ENCODE data around the gene NAALADL2. TPM values are rescaled to one million over a fixed set of nuclear protein-coding genes. Genes with fewer than 3 reads are reported as not detected.

Gene NAALADL2
- total and polyA plus RNA-seq, 4 donors = 0.28 to 4.6 (median 3.1) TPM

DNA sequence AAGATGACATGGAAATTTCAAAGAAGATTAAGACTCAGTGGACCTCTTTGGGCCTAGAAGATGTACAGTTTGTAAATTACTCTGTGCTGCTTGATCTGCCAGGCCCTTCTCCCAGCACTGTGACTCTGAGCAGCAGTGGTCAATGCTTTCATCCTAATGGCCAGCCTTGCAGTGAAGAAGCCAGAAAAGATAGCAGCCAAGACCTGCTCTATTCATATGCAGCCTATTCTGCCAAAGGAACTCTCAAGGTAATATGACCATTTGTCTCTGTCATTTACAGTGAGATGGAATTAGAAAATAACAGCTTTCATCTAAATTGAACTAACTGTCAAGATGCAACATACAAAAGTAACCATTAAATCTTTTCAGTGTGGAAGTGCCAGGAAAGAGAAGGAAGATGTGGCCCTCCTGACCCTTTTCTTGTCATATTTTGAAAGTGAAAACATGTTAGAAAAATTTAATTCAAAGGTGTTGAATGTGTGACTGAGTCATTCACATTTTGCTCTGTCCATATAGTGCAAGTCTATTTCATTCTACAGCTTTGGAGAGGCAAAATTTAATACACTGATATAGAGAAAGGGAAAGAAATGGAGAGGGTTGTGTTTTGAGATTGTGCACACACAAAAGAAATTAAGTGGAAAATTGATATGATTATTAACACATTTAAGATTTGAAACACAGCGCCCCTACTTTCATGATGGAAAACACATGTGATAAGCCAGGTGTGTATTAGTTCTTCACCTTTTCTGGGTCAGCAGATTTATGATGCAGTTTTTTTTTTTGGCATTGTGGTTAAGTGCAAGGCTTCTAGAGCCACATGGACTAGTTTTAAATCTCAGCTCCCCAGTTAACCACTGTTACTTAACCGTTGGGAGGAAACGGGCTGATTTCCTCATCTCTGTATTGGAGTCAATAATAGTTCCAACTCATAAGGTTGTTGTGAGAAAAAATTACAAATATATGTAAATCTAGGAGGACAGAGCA lies 375.1 kb downstream of the NAALADL2 start:
- DNase-seq (ENCODE audit: low spot score) = no peak
- Histone ChIP-seq H3K27me3 (ENCODE audit: control insufficient read depth in 4 of 4, insufficient read depth in 4 of 4, low read length in 3 of 4) (no peaks in the 10 kb centered on the region), H3K4me1 (ENCODE audit: control insufficient read depth in 4 of 4, insufficient read depth in 4 of 4, low read length in 3 of 4) (no peaks in the 10 kb centered on the region), H3K4me3 (ENCODE audit: low read depth in 1 of 3, low read length in 3 of 3) (no peak overlapping the region), H3K9me3 (ENCODE audit: control insufficient read depth in 4 of 4, low read length in 3 of 4) (no peaks in the 10 kb centered on the region), H3K36me3 (ENCODE audit: control insufficient read depth in 4 of 4, insufficient read depth in 3 of 4, low read depth in 1 of 4, low read length in 3 of 4) (no peaks in the 10 kb centered on the region), H3K27ac (ENCODE audit: low read depth in 1 of 2, low read length in 2 of 2) (no peak overlapping the region), H3K9ac (ENCODE audit: low read depth in 1 of 2, low read length in 2 of 2) (no peak overlapping the region)
- TF ChIP-seq EGR1 (IDR thresholded peaks at IDR 0.05; ENCODE audit: low read depth in 2 of 2) = no peak
- no peak for TF ChIP-seq FOXA1 (IDR thresholded peaks at IDR 0.05)
- TF ChIP-seq, protein P1, sequence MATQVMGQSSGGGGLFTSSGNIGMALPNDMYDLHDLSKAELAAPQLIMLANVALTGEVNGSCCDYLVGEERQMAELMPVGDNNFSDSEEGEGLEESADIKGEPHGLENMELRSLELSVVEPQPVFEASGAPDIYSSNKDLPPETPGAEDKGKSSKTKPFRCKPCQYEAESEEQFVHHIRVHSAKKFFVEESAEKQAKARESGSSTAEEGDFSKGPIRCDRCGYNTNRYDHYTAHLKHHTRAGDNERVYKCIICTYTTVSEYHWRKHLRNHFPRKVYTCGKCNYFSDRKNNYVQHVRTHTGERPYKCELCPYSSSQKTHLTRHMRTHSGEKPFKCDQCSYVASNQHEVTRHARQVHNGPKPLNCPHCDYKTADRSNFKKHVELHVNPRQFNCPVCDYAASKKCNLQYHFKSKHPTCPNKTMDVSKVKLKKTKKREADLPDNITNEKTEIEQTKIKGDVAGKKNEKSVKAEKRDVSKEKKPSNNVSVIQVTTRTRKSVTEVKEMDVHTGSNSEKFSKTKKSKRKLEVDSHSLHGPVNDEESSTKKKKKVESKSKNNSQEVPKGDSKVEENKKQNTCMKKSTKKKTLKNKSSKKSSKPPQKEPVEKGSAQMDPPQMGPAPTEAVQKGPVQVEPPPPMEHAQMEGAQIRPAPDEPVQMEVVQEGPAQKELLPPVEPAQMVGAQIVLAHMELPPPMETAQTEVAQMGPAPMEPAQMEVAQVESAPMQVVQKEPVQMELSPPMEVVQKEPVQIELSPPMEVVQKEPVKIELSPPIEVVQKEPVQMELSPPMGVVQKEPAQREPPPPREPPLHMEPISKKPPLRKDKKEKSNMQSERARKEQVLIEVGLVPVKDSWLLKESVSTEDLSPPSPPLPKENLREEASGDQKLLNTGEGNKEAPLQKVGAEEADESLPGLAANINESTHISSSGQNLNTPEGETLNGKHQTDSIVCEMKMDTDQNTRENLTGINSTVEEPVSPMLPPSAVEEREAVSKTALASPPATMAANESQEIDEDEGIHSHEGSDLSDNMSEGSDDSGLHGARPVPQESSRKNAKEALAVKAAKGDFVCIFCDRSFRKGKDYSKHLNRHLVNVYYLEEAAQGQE (IDR thresholded peaks at IDR 0.05) = no peak
- TF ChIP-seq TAF1 (conservative IDR thresholded peaks at IDR 0.05) = no peak
- TF ChIP-seq, protein P2, sequence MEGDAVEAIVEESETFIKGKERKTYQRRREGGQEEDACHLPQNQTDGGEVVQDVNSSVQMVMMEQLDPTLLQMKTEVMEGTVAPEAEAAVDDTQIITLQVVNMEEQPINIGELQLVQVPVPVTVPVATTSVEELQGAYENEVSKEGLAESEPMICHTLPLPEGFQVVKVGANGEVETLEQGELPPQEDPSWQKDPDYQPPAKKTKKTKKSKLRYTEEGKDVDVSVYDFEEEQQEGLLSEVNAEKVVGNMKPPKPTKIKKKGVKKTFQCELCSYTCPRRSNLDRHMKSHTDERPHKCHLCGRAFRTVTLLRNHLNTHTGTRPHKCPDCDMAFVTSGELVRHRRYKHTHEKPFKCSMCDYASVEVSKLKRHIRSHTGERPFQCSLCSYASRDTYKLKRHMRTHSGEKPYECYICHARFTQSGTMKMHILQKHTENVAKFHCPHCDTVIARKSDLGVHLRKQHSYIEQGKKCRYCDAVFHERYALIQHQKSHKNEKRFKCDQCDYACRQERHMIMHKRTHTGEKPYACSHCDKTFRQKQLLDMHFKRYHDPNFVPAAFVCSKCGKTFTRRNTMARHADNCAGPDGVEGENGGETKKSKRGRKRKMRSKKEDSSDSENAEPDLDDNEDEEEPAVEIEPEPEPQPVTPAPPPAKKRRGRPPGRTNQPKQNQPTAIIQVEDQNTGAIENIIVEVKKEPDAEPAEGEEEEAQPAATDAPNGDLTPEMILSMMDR (IDR thresholded peaks at IDR 0.05; ENCODE audit: low read depth, low read length, missing input control) = no peak
- no peak for TF ChIP-seq JUND (IDR thresholded peaks at IDR 0.05)
- no peak for TF ChIP-seq YY1 (IDR thresholded peaks at IDR 0.05)
- TF ChIP-seq RAD21 (IDR thresholded peaks at IDR 0.05) = no peak
- WGBS = 93% methylated on average over 3 of the region's 3 CpGs

DNA sequence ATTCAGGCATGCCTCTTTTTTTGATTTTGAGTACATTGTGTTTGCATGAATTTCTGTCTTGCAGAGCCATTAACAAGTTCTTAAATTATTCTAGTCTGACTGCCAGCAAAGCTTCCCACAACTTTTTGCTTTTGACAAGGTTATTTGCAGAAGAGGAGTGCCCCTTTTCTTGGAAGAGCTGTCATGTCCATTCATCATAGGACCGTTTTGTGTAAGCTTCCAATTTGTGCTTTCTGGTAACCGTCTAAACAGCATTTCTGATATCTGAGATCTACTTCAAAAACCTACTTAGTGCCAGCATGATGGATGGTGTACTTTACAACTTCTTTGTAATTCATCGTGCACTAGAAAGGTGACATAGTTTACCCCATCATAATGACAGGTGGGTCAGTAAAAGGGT lies 379.7 kb downstream of the NAALADL2 start:
- Histone ChIP-seq H3K9me3 (ENCODE audit: control insufficient read depth in 4 of 4, low read length in 3 of 4) (no peaks in the 10 kb centered on the region), H3K9ac (ENCODE audit: low read depth in 1 of 2, low read length in 2 of 2) (no peak overlapping the region), H3K4me1 (ENCODE audit: control insufficient read depth in 4 of 4, insufficient read depth in 4 of 4, low read length in 3 of 4) (no peaks in the 10 kb centered on the region), H3K36me3 (ENCODE audit: control insufficient read depth in 4 of 4, insufficient read depth in 3 of 4, low read depth in 1 of 4, low read length in 3 of 4) (no peaks in the 10 kb centered on the region), H3K4me3 (ENCODE audit: low read depth in 1 of 3, low read length in 3 of 3) (no peak overlapping the region), H3K27me3 (ENCODE audit: control insufficient read depth in 4 of 4, insufficient read depth in 4 of 4, low read length in 3 of 4) (no peaks in the 10 kb centered on the region), H3K27ac (ENCODE audit: low read depth in 1 of 2, low read length in 2 of 2) (no peak overlapping the region)
- TF ChIP-seq RXRA (IDR thresholded peaks at IDR 0.05) = no peak
- WGBS = 75% methylated on average over 3 of the region's 3 CpGs
- no peak for DNase-seq (ENCODE audit: low spot score)

DNA sequence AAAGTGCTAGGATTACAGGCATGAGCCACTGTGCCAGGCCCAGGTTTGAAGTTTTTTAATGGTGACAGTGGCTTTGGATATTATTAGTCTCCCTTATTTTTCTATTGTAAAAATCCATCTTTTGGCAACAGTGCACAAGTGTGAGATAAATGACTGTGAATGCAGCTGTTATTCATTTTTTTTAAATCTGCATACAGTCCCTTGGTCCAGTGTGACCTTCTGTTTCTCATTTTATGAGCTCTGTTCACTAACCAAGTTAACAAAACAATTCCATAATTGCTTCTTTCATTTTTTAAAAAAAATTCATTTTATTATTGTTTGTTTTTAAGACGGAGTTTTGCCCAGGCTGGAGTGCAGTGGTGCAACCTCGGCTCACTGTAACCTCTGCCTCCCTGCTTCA lies 381.8 kb downstream of the NAALADL2 start:
- Histone ChIP-seq H3K4me1 (ENCODE audit: control insufficient read depth in 4 of 4, insufficient read depth in 4 of 4, low read length in 3 of 4) (no peaks in the 10 kb centered on the region), H3K27ac (ENCODE audit: low read depth in 1 of 2, low read length in 2 of 2) (no peak overlapping the region), H3K27me3 (ENCODE audit: control insufficient read depth in 4 of 4, insufficient read depth in 4 of 4, low read length in 3 of 4) (no peaks in the 10 kb centered on the region), H3K9me3 (ENCODE audit: control insufficient read depth in 4 of 4, low read length in 3 of 4) (no peaks in the 10 kb centered on the region), H3K9ac (ENCODE audit: low read depth in 1 of 2, low read length in 2 of 2) (no peak overlapping the region), H3K4me3 (ENCODE audit: low read depth in 1 of 3, low read length in 3 of 3) (no peak overlapping the region), H3K36me3 (ENCODE audit: control insufficient read depth in 4 of 4, insufficient read depth in 3 of 4, low read depth in 1 of 4, low read length in 3 of 4) (no peaks in the 10 kb centered on the region)
- DNase-seq (ENCODE audit: low spot score) = no peak
- WGBS = 88% methylated on average over 2 of the region's 2 CpGs
- TF ChIP-seq HNF4G (IDR thresholded peaks at IDR 0.05) (no peak), FOXA2 (IDR thresholded peaks at IDR 0.05) (no peak), ZBTB33 (IDR thresholded peaks at IDR 0.05) (no peak), EGR1 (IDR thresholded peaks at IDR 0.05; ENCODE audit: low read depth in 2 of 2) (no peak), FOXA1 (IDR thresholded peaks at IDR 0.05) (no peak), MAX (IDR thresholded peaks at IDR 0.05) (no peak), TAF1 (conservative IDR thresholded peaks at IDR 0.05) (no peak), ATF3 (IDR thresholded peaks at IDR 0.05) (no peak), JUND (IDR thresholded peaks at IDR 0.05) (no peak), HNF4A (conservative IDR thresholded peaks at IDR 0.05) (no peak), NR2F2 (IDR thresholded peaks at IDR 0.05) (no peak)
- TF ChIP-seq, protein P2 (IDR thresholded peaks at IDR 0.05; ENCODE audit: low read depth, low read length, missing input control) = no peak

Data from liver (tissue), 9 donors.